HG03521 (cell line): ENCODE data around the gene ZBED2.

Source experiments
- ATAC-seq: cut with Tn5 transposase; IDR thresholded peaks from one replicate; pipeline ENCODE4 v1.9.1; 2021; ENCODE audit warnings: mild to moderate bottlenecking, moderate library complexity; ENCODE audit not compliant: unreplicated experiment

Gene ZBED2

GRCh38 chr3:111604119-111604518 lies 9.0 kb upstream of the ZBED2 start:
- ATAC-seq = no peak

- no peak for ATAC-seq
These were observed 8.5 kb upstream of the ZBED2 start for GRCh38 chr3:111603679-111604078.

GRCh38 chr3:111601810-111602209 lies 6.7 kb upstream of the ZBED2 start:
- ATAC-seq = no peak

- ATAC-seq = no peak
These were observed 3.4 kb upstream of the ZBED2 start for GRCh38 chr3:111598552-111598951.

GRCh38 chr3:111598139-111598538 lies 3.0 kb upstream of the ZBED2 start:
- no peak for ATAC-seq

- no peak for ATAC-seq
These were observed 1.2 kb upstream of the ZBED2 start for GRCh38 chr3:111596328-111596727.

- no peak for ATAC-seq
These were observed 365 bp downstream of the ZBED2 start for GRCh38 chr3:111594781-111595180.

- peak; percentile 57 for ATAC-seq
These were observed 941 bp downstream of the ZBED2 start for GRCh38 chr3:111594205-111594604.

GRCh38 chr3:111593666-111594065 lies 1.5 kb downstream of the ZBED2 start:
- peak; percentile 3 for ATAC-seq

- ATAC-seq = no peak
These were observed 2.2 kb downstream of the ZBED2 start for GRCh38 chr3:111592936-111593335.

GRCh38 chr3:111592143-111592542 lies 3.0 kb downstream of the ZBED2 start:
- no peak for ATAC-seq

GRCh38 chr3:111591555-111591954 lies 3.6 kb downstream of the ZBED2 start:
- ATAC-seq = no peak

- ATAC-seq = no peak
These were observed 5.0 kb downstream of the ZBED2 start for GRCh38 chr3:111590143-111590491.

GRCh38 chr3:111589303-111590142 lies 5.6 kb downstream of the ZBED2 start:
- no peak for ATAC-seq

- ATAC-seq = no peak
These were observed 6.6 kb downstream of the ZBED2 start for GRCh38 chr3:111588527-111588926.

GRCh38 chr3:111585217-111585616 lies 9.9 kb downstream of the ZBED2 start:
- ATAC-seq = no peak

GRCh38 chr3:111584744-111585143 lies 10.4 kb downstream of the ZBED2 start:
- ATAC-seq = no peak

GRCh38 chr3:111582120-111582474 lies 13.0 kb downstream of the ZBED2 start:
- ATAC-seq = no peak

GRCh38 chr3:111581403-111582119 lies 13.6 kb downstream of the ZBED2 start:
- ATAC-seq = no peak

- ATAC-seq = no peak
These were observed 15.7 kb downstream of the ZBED2 start for GRCh38 chr3:111579495-111579894.

GRCh38 chr3:111578867-111579266 lies 16.3 kb downstream of the ZBED2 start:
- no peak for ATAC-seq
